SK-N-SH (cell line): Measurements from ENCODE around the gene CCDC50. TPM values are rescaled to one million over a fixed set of nuclear protein-coding genes. Genes with fewer than 3 reads are reported as not detected.

Experiments
- CTCF ChIA-PET: fragments of 300-600, 350-600 bp; formaldehyde crosslinking; extraction: SDS; loops from one replicate; lab custom pipeline; 2021; lab: Yijun Ruan, JAX
- POLR2A ChIA-PET: fragments of 350-600 bp; sonication (Branson Sonifier 250); formaldehyde crosslinking; extraction: SDS; loops from one replicate; lab custom pipeline; 2020; ENCODE audit warnings: antibody characterized with exemption, inconsistent platforms; lab: Yijun Ruan, JAX
- DNase-seq: peaks from one replicate; pipeline ENCODE4 v3.0.0; 2012
- H2AFZ ChIP-seq: fragments of 200-600 bp; sonication (generic); 2 replicates; pipeline ENCODE4 v1.8.1; 2016; ENCODE audit warnings: antibody characterized with exemption, mild to moderate bottlenecking, low read depth
- H3F3A ChIP-seq: fragments of 200-600 bp; sonication (generic); replicated peaks from 2 replicates; pipeline ENCODE3; 2016; ENCODE audit warnings: antibody characterized with exemption, mild to moderate bottlenecking; ENCODE audit not compliant: insufficient read depth
- H3K27ac ChIP-seq, 2 experiments: fragments of 200-500 bp in 1 of 2; fragments of 200-600 bp in 1 of 2; sonication (Bioruptor generic) in 1 of 2; sonication (generic), shearing (Covaris generic) in 1 of 2; 2 replicates each; pipeline versions ENCODE4 v1.5.1 to v1.6.1; 2014 to 2016; ENCODE audit warnings: low read depth in 2 of 2, inconsistent platforms in 1 of 2, low read length in 1 of 2, mild to moderate bottlenecking in 1 of 2, mixed read lengths in 1 of 2
- H3K27me3 ChIP-seq: fragments of 200-600 bp; sonication (generic), shearing (Covaris generic); 2 replicates; pipeline ENCODE4 v1.6.1; 2016; ENCODE audit warnings: mixed run types; ENCODE audit not compliant: insufficient read depth
- H3K36me3 ChIP-seq, 2 experiments: fragments of 200-500 bp in 1 of 2; fragments of 200-600 bp in 1 of 2; sonication (Bioruptor generic) in 1 of 2; sonication (generic) in 1 of 2; replicated peaks in 1 of 2; 2 replicates each; pipeline versions ENCODE3 to v1.5.1; 2014 to 2016; ENCODE audit warnings: low read length in 1 of 2, mild to moderate bottlenecking in 1 of 2; ENCODE audit not compliant: insufficient read depth in 2 of 2, control insufficient read depth in 1 of 2
- H3K4me1 ChIP-seq, 2 experiments: fragments of 200-500 bp in 1 of 2; fragments of 200-600 bp in 1 of 2; sonication (Bioruptor generic) in 1 of 2; sonication (generic), shearing (Covaris generic) in 1 of 2; 2 replicates each; pipeline versions ENCODE4 v1.5.1 to v1.6.1; 2014 to 2016; ENCODE audit warnings: low read depth in 1 of 2, low read length in 1 of 2, mixed run types in 1 of 2; ENCODE audit not compliant: insufficient read depth in 2 of 2, control insufficient read depth in 1 of 2
- H3K4me2 ChIP-seq: fragments of 200-600 bp; sonication (generic), shearing (Covaris generic); 2 replicates; pipeline ENCODE4 v1.6.1; 2017; ENCODE audit warnings: mixed run types
- H3K4me3 ChIP-seq, 2 experiments: fragments of 200-500 bp in 1 of 2; fragments of 200-600 bp in 1 of 2; sonication (Bioruptor generic) in 1 of 2; sonication (generic), shearing (Covaris generic) in 1 of 2; 2 replicates each; pipeline versions ENCODE4 v1.5.1 to v1.8.1; 2014 to 2016; ENCODE audit warnings: low read depth in 2 of 2, inconsistent platforms in 1 of 2, low read length in 1 of 2, mild to moderate bottlenecking in 1 of 2, mixed read lengths in 1 of 2, moderate library complexity in 1 of 2
- H3K79me2 ChIP-seq: fragments of 200-600 bp; sonication (generic); 2 replicates; pipeline ENCODE4 v1.8.1; 2017; ENCODE audit warnings: mild to moderate bottlenecking; ENCODE audit not compliant: insufficient read depth
- H3K9ac ChIP-seq: fragments of 200-600 bp; sonication (generic); 2 replicates; pipeline ENCODE4 v1.6.1; 2017; ENCODE audit warnings: mixed run types
- H3K9me2 ChIP-seq: fragments of 200-600 bp; sonication (generic); 2 replicates; pipeline ENCODE4 v1.6.1; 2017; ENCODE audit warnings: mixed run types
- H3K9me3 ChIP-seq: fragments of 200-600 bp; sonication (generic); 2 replicates; pipeline ENCODE4 v1.6.1; 2017; ENCODE audit warnings: mixed run types, mild to moderate bottlenecking, moderate library complexity
- H4K20me1 ChIP-seq: fragments of 200-600 bp; sonication (generic); 2 replicates; pipeline ENCODE4 v1.6.1; 2017; ENCODE audit warnings: mild to moderate bottlenecking, mixed run types; ENCODE audit not compliant: insufficient read depth
- CHD2 ChIP-seq: fragments of 150-350 bp; IDR thresholded peaks from 2 replicates; pipeline ENCODE4 v1.6.1; 2018; ENCODE audit warnings: low read length; ENCODE audit not compliant: partially characterized antibody
- EP300 ChIP-seq, 2 experiments: IDR thresholded peaks; 2 replicates each; pipeline versions ENCODE4 v1.4.0 to v1.6.1; 2012; ENCODE audit warnings: borderline replicate concordance in 1 of 2, low read depth in 1 of 2, low read length in 1 of 2
- FOSL2 ChIP-seq: IDR thresholded peaks from 2 replicates; pipeline ENCODE4 v1.4.0; 2012; ENCODE audit warnings: low read depth, mild to moderate bottlenecking, moderate library complexity, borderline replicate concordance
- FOXM1 ChIP-seq: IDR thresholded peaks from 2 replicates; pipeline ENCODE4 v1.4.0; 2012; ENCODE audit warnings: low read depth, mild to moderate bottlenecking
- JUND ChIP-seq: IDR thresholded peaks from 2 replicates; pipeline ENCODE4 v1.4.0; 2012
- MAX ChIP-seq: IDR thresholded peaks from 2 replicates; pipeline ENCODE4 v1.4.0; 2012; ENCODE audit warnings: low read depth
- MEF2A ChIP-seq: IDR thresholded peaks from 2 replicates; pipeline ENCODE4 v1.4.0; 2012; ENCODE audit warnings: low read depth, borderline replicate concordance
- MXI1 ChIP-seq: IDR thresholded peaks from 2 replicates; pipeline ENCODE4 v1.6.1; 2012; ENCODE audit warnings: mild to moderate bottlenecking, low read depth, low read length, improper control_type of control experiment
- RAD21 ChIP-seq: IDR thresholded peaks from 2 replicates; pipeline ENCODE4 v1.6.1; 2012; ENCODE audit warnings: mild to moderate bottlenecking, low read length
- TEAD4 ChIP-seq: IDR thresholded peaks from 2 replicates; pipeline ENCODE4 v1.4.0; 2012; ENCODE audit warnings: mild to moderate bottlenecking, borderline replicate concordance; ENCODE audit not compliant: insufficient read depth
- USF2 ChIP-seq: fragments of 150-350 bp; IDR thresholded peaks from 2 replicates; pipeline ENCODE4 v1.6.1; 2017; ENCODE audit warnings: antibody characterized with exemption, low read length, low read depth, borderline replicate concordance
- YY1 ChIP-seq: IDR thresholded peaks from 2 replicates; pipeline ENCODE4 v1.4.0; 2012; ENCODE audit warnings: low read depth, mild to moderate bottlenecking
- WGBS: methylation state at CpG from one replicate; pipeline ENCODE4 v1.1.6; 2017; ENCODE audit warnings: low lambda C conversion rate; 5-methylcytosine and 5-hydroxymethylcytosine counted together
- polyA plus RNA-seq, 3 experiments: library from polyadenylated mRNA; depleted of rRNA; stranded (reverse); fragments of >200 nt; gene quantifications; 2 replicates each; pipeline ENCODE4 v1.2.3, GENCODE V29; 2012

Gene CCDC50
- polyA plus RNA-seq, 1 of the 3 experiments (the other 2 are of a cell fraction), result 21.9 TPM

GRCh38 chr3:191329654-191330529 is 698 bp downstream of the CCDC50 start, which contains the start of gene UTS2B (continued):
- TF ChIP-seq MAX (peak; percentile 35; the same call in 1 of the 2 replicates), MXI1 (peak; percentile 53; the same call in 1 of the 2 replicates), EP300 (IDR thresholded peaks at IDR 0.05; ENCODE audit: borderline replicate concordance in 1 of 2, low read depth in 1 of 2, low read length in 1 of 2) (no peak), YY1 (no peak), TEAD4 (no peak)

- peak overlapping the region; percentile 93 for H3K4me3 ChIP-seq
- ChIA-PET CTCF (interaction anchor here (0.7 kb wide), 1 partner anchor 233 kb away, joined by 3 read pairs; no protein-coding TSS in a partner anchor), POLR2A (no interaction called here)
- H3K36me3 ChIP-seq, result no peaks in the 10 kb centered on the region
- H3K4me1 ChIP-seq, result peaks cover 18 to 48% of the 10 kb centered on the region in 2 experiments; a peak in 3 of 4 replicates
- H3K9ac ChIP-seq, result peak overlapping the region; percentile 94
- H3F3A ChIP-seq, result peaks cover 27% of the 10 kb centered on the region
- H3K27ac ChIP-seq, result peak overlapping the region in 1 of 2 experiments; percentile 92; a peak in 2 of 4 replicates
- H3K4me2 ChIP-seq, result peak overlapping the region; percentile 82
- H2AFZ ChIP-seq, result no peak overlapping the region
- H4K20me1 ChIP-seq, result peaks cover 3% of the 10 kb centered on the region; the same call in 1 of the 2 replicates
- H3K79me2 ChIP-seq, result peaks cover 64% of the 10 kb centered on the region
- no peaks in the 10 kb centered on the region for H3K9me2 ChIP-seq
- DNase-seq, result no peak
- 36% methylated on average over 11 of the region's 11 CpGs for WGBS
- no peaks in the 10 kb centered on the region for H3K9me3 ChIP-seq
- TF ChIP-seq RAD21 (no peak), USF2 (no peak), MEF2A (no peak), FOSL2 (0 out of 2 replicates have a peak, but pooled peaks have one; percentile 4), MAX (no peak), JUND (peak; percentile 9; the same call in 1 of the 2 replicates), FOXM1 (no peak), CHD2 (no peak)
- H3K27me3 ChIP-seq, result no peaks in the 10 kb centered on the region
Observed at GRCh38 chr3:191330530-191331048, 1.4 kb downstream of the CCDC50 start.
